Skeletal muscle satellite cell (primary cell): ENCODE measurements around the gene PODN.
A peak's percentile ranks its signal among the peaks of the same experiment; 100 is the strongest.

ENCODE experiments used
- H3K27me3 ChIP-seq: 2 replicates; pipeline ENCODE4 v1.7.0; 2013; ENCODE audit warnings: low read length; ENCODE audit not compliant: control insufficient read depth, insufficient read depth
- H3K36me3 ChIP-seq: 2 replicates; pipeline ENCODE4 v1.7.0; 2013; ENCODE audit warnings: mild to moderate bottlenecking, control low read depth, low read length; ENCODE audit not compliant: insufficient read depth
- H3K4me1 ChIP-seq: 2 replicates; pipeline ENCODE4 v1.7.0; 2013; ENCODE audit warnings: low read length; ENCODE audit not compliant: control insufficient read depth, insufficient read depth
- H3K4me2 ChIP-seq: 2 replicates; pipeline ENCODE4 v1.7.0; 2013; ENCODE audit warnings: mild to moderate bottlenecking, low read length
- H3K4me3 ChIP-seq: 2 replicates; pipeline ENCODE4 v1.7.0; 2013; ENCODE audit warnings: low read length
- H3K9ac ChIP-seq: 2 replicates; pipeline ENCODE4 v1.7.0; 2013; ENCODE audit warnings: mild to moderate bottlenecking, low read depth, low read length, moderate library complexity
- H3K9me3 ChIP-seq: replicated peaks from 2 replicates; pipeline ENCODE4 v1.7.0; 2013; ENCODE audit warnings: mild to moderate bottlenecking, control low read depth, low read length

The PODN gene

DNA sequence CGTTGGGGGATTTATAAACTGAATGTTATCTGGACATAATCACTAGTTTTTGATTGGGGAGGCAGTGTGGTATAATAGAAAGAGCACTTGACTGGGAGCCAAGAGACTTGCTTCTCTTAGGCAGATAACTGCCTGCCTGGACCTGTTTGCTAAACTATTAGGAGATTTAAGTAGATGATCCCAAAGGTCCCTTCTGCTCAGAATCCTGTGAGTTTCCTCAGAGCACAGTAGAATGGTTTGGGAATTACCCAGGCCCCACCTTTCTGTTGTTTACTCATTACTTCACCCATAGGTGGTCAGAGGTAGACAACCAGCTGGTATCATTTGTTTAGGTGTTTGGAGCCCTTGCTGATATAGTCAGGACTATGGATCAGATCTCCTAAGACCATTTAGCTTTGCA lies 10.3 kb upstream of the PODN start:
- Histone ChIP-seq H3K9ac (no peak overlapping the region), H3K27me3 (no peaks in the 10 kb centered on the region), H3K36me3 (peaks cover 16% of the 10 kb centered on the region), H3K9me3 (no peaks in the 10 kb centered on the region), H3K4me2 (no peak overlapping the region), H3K4me3 (no peak overlapping the region), H3K4me1 (peaks cover 11% of the 10 kb centered on the region)

DNA sequence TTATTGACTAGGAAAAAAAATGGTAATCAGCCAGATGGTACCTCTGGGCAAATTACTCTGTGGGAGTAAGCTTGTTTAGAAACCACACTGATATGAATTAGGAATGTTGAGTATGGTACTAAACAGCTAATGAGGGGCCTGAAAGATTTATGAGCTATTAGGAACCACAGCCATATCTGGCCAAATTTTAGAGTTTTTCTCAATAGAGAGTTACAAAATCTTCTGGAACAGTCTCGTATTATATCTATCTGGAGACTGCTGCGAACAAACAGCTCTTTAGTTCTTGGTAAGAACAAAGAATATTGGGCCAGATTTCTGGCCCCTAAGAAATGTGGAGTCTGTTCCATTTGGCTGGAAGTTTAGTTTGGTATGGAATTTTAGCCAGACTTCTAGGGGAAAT lies 4.9 kb upstream of the PODN start:
- Histone ChIP-seq H3K4me3 (no peak overlapping the region), H3K27me3 (peaks cover 11% of the 10 kb centered on the region), H3K4me1 (peaks cover 8% of the 10 kb centered on the region), H3K36me3 (peaks cover 1% of the 10 kb centered on the region), H3K9ac (no peak overlapping the region), H3K9me3 (no peaks in the 10 kb centered on the region), H3K4me2 (no peak overlapping the region)

- peaks cover 38% of the 10 kb centered on the region for H3K27me3 ChIP-seq
- no peaks in the 10 kb centered on the region for H3K9me3 ChIP-seq
- H3K4me2 ChIP-seq: no peak overlapping the region
- H3K4me1 ChIP-seq: peaks cover 13% of the 10 kb centered on the region
- H3K36me3 ChIP-seq: no peaks in the 10 kb centered on the region
- H3K4me3 ChIP-seq: no peak overlapping the region
- H3K9ac ChIP-seq: no peak overlapping the region
Measured at GRCh38 chr1:53060579-53060978, 1.4 kb upstream of the PODN start.

- Histone ChIP-seq H3K4me2 (peak overlapping the region; percentile 80), H3K4me1 (peaks cover 13% of the 10 kb centered on the region), H3K27me3 (peaks cover 39% of the 10 kb centered on the region), H3K9ac (no peak overlapping the region), H3K36me3 (no peaks in the 10 kb centered on the region), H3K9me3 (no peaks in the 10 kb centered on the region), H3K4me3 (peak overlapping the region; percentile 66)
Measured at GRCh38 chr1:53061123-53061858, 722 bp upstream of the PODN start.

GRCh38 chr1:53062708-53063591 lies 937 bp downstream of the PODN start:
- Histone ChIP-seq H3K36me3 (no peaks in the 10 kb centered on the region), H3K4me3 (peak overlapping the region; percentile 66), H3K9ac (no peak overlapping the region), H3K4me2 (peak overlapping the region; percentile 80), H3K27me3 (peaks cover 39% of the 10 kb centered on the region), H3K4me1 (peaks cover 13% of the 10 kb centered on the region), H3K9me3 (no peaks in the 10 kb centered on the region)

GRCh38 chr1:53063744-53064515 lies 1.9 kb downstream of the PODN start:
- no peaks in the 10 kb centered on the region for H3K9me3 ChIP-seq
- peaks cover 39% of the 10 kb centered on the region for H3K27me3 ChIP-seq
- H3K4me1 ChIP-seq: peaks cover 13% of the 10 kb centered on the region
- no peak overlapping the region for H3K4me2 ChIP-seq
- no peak overlapping the region for H3K9ac ChIP-seq
- no peak overlapping the region for H3K4me3 ChIP-seq
- H3K36me3 ChIP-seq: no peaks in the 10 kb centered on the region

DNA sequence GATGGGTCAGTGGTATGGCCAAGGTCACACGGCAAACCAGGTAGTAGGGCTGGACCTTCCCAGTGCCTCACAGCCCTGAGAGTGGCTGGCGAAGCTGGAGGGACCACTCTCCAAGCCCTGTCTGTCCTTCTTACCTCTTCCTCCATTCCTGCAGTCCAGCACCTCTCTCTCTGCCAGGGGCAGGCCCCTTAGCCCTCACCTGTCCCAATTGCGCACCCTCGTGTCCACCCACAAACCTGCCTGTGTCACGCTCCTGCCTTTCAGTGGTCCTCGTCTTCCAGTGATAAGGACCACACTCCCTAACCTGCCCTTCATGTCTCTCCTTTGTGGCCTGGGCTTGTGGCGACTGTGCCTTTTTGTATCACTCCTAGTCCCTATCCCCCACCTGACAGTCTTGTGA lies 3.4 kb downstream of the PODN start:
- H3K27me3 ChIP-seq: peaks cover 39% of the 10 kb centered on the region

DNA sequence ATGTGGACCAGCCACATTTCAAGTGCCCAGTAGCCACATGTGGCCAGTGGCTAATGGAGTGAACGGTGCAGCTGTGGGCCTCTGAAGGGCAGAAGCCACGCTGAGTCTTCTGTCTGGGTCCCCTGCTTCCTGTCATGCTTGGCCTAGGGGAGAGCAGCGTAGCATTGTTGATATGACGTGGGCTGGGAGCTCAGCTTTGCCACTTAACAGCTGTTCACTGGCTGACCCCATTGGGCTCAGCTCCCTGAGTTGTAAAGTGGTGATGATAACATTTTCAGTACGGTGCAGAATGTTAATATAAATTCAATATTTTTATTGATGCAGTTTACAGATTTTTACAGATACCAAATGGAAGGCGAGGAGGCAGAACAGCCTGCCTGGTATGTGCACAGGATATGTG lies 4.5 kb downstream of the PODN start:
- no peak overlapping the region for H3K9ac ChIP-seq
- H3K4me3 ChIP-seq: no peak overlapping the region
- no peaks in the 10 kb centered on the region for H3K9me3 ChIP-seq
- peaks cover 6% of the 10 kb centered on the region for H3K4me1 ChIP-seq
- H3K27me3 ChIP-seq: peaks cover 30% of the 10 kb centered on the region
- no peaks in the 10 kb centered on the region for H3K36me3 ChIP-seq
- no peak overlapping the region for H3K4me2 ChIP-seq

More for the DNA sequence above, 3.4 kb downstream of the PODN start:
- Histone ChIP-seq H3K4me3 (no peak overlapping the region), H3K36me3 (no peaks in the 10 kb centered on the region), H3K4me2 (no peak overlapping the region), H3K9ac (no peak overlapping the region), H3K4me1 (peaks cover 13% of the 10 kb centered on the region), H3K9me3 (no peaks in the 10 kb centered on the region)

DNA sequence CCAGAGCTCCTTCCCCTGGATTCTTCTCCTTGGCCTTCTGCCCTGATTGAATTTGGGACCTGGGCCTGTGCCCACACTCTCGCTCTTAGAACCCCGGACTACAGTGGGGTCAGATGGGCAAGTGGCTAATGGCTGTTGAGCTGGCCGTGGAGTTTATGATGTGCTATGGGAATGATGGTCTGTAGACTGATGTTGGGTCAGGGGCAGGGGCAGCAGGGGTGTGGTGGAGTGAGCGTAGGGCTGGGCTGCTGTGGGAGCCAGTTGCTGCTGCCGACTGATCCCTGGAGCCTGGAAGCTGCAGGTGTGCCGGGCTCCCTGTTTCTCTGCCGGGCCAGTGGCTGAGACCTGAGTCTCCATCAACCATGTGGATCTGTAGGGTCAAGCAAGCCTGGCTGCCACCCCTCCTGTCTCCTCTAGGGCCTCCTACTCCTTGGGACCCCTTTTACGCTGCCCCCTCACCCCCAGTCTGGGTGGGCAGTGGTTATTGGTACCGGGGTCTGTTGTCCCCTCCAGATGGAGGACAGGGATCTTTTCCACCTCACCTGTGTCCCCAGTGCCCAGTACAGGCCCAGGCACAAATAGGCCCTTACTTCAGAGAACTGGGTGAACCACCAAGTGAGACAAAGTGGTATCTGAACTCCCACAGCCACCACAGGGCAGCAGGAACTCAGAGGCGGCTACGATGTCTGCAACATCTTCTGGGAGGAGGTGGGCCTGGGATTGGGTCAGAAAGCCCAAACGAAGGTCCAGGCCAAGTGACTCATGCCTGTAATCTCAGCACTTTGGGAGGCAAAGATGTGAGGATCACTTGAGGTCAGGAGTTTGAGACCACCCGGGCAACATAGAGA lies 5.1 kb downstream of the PODN start:
- no peak overlapping the region for H3K9ac ChIP-seq
- H3K4me1 ChIP-seq: peaks cover 6% of the 10 kb centered on the region
- H3K9me3 ChIP-seq: no peaks in the 10 kb centered on the region
- no peak overlapping the region for H3K4me2 ChIP-seq
- no peak overlapping the region for H3K4me3 ChIP-seq
- peaks cover 28% of the 10 kb centered on the region for H3K27me3 ChIP-seq
- no peaks in the 10 kb centered on the region for H3K36me3 ChIP-seq

DNA sequence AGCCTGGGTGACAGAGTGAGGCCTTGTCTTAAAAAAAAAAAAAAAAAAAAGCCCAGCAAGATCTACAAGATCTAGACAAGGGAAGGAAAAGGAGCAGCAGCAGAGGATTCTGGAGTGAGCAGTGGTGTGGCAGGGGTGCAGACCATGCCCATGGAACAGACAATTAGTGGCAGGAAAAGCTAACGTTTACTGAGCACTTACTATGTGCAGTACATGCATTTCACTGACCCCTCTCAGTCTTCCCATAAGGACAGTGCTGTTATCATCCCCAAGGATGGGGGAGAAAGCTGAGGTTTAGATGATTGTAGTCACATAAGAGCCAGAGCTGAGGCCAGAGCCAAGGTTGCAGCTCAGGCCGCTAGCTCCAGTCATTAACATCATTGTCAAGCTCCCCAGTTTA lies 5.9 kb downstream of the PODN start:
- H3K4me2 ChIP-seq: no peak overlapping the region
- H3K4me3 ChIP-seq: no peak overlapping the region
- H3K4me1 ChIP-seq: no peaks in the 10 kb centered on the region
- peaks cover 23% of the 10 kb centered on the region for H3K27me3 ChIP-seq
- no peaks in the 10 kb centered on the region for H3K9me3 ChIP-seq
- no peaks in the 10 kb centered on the region for H3K36me3 ChIP-seq
- H3K9ac ChIP-seq: no peak overlapping the region
